Measurements from ENCODE around the gene TBXAS1. TPM values are rescaled to one million over a fixed set of nuclear protein-coding genes. Genes with fewer than 3 reads are reported as not detected.

TBXAS1 gene
- total RNA-seq, 1 donor from 2014 or later, result 20.0 TPM

DNA sequence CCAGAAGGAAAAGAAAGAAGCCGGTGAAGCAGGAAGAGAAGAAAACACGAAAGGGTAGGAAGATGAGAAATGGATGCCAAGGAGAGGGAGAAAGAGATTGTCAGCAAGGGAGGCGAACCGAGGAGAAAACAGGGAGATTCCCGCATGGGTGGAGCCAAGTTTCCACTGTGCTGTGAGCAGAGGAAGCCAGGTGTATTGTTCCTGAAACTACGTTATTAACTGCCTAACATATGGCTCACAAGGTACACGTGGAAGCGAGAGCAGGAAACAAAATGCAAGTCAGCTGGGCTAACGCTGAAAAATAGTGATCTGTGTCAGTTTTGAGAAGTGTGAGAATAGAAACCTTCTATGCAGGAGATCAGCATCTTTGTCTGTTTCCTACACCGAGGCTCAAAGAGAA lies 30.8 kb upstream of the TBXAS1 start:
- H3K4me3 ChIP-seq (ENCODE audit: low read depth, low read length), result no peak overlapping the region
- no peak for DNase-seq (ENCODE audit: low read depth)
- TF ChIP-seq, protein P1, sequence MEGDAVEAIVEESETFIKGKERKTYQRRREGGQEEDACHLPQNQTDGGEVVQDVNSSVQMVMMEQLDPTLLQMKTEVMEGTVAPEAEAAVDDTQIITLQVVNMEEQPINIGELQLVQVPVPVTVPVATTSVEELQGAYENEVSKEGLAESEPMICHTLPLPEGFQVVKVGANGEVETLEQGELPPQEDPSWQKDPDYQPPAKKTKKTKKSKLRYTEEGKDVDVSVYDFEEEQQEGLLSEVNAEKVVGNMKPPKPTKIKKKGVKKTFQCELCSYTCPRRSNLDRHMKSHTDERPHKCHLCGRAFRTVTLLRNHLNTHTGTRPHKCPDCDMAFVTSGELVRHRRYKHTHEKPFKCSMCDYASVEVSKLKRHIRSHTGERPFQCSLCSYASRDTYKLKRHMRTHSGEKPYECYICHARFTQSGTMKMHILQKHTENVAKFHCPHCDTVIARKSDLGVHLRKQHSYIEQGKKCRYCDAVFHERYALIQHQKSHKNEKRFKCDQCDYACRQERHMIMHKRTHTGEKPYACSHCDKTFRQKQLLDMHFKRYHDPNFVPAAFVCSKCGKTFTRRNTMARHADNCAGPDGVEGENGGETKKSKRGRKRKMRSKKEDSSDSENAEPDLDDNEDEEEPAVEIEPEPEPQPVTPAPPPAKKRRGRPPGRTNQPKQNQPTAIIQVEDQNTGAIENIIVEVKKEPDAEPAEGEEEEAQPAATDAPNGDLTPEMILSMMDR (conservative IDR thresholded peaks at IDR 0.05; ENCODE audit: low read depth, low read length), result no peak

DNA sequence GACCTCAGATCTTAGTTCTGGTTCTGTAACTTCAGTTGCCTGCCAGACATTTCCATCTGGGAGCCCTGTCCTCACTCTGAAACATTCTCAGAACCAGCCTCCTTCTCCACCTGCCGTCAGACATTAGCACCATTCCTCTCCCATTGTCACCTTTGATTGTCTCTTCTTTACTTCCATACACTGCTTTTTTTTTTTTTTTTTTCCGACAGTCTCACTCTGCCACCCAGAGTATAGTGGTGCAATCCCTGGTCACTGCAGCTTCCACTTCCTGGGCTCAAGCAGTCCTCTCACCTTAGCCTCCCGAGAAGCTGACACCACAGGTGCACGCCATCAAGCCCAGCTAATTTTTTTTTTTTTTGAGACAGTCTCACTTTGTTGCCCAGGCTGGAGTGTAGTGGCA lies 30.2 kb upstream of the TBXAS1 start:
- no peak for DNase-seq (ENCODE audit: low read depth)
- H3K4me3 ChIP-seq (ENCODE audit: low read depth, low read length), result no peak overlapping the region
- TF ChIP-seq, protein P1 (conservative IDR thresholded peaks at IDR 0.05; ENCODE audit: low read depth, low read length), result no peak

DNA sequence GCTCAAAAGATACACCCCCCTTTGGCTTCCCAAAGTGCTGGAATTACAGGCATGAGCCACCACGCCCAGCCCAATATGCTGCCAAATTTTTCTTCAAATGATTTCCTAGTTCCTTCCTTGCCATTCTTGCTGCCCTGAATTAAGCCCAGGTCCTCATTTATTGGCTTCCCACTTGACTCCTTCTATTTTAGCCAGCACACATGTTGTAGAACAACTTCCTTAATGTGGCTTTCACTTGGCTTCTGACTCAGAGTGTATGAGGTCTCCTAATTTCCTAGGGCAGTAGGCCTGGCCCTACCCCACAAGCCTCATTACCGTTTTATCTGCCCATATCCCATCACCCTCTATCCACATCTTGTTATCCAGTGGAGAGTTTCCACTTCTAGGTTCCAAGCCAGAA lies 29.5 kb upstream of the TBXAS1 start:
- TF ChIP-seq, protein P1 (conservative IDR thresholded peaks at IDR 0.05; ENCODE audit: low read depth, low read length), result no peak
- no peak for DNase-seq (ENCODE audit: low read depth)

DNA sequence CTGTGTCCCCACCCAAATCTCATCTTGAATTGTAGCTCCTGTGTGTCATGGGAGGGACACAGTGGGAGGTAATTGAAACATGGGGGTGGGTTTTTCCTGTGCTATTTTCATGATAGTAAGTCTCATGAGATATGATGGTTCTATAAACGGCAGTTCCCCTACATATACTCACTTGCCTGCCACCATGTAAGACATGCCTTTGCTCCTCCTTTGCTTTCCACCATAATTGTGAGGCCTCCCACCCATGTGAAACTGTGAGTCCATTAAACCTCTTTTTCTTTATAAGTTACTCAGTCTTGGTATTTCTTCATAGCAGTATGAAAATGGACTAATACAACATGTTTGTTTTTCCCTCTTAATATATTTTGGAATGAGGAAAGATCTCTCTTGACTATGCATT lies 24.5 kb upstream of the TBXAS1 start:
- TF ChIP-seq, protein P1 (conservative IDR thresholded peaks at IDR 0.05; ENCODE audit: low read depth, low read length), result no peak
- DNase-seq (ENCODE audit: low read depth), result no peak
- H3K4me3 ChIP-seq (ENCODE audit: low read depth, low read length), result no peak overlapping the region

More for the DNA sequence above, 29.5 kb upstream of the TBXAS1 start:
- H3K4me3 ChIP-seq (ENCODE audit: low read depth, low read length), result no peak overlapping the region

DNA sequence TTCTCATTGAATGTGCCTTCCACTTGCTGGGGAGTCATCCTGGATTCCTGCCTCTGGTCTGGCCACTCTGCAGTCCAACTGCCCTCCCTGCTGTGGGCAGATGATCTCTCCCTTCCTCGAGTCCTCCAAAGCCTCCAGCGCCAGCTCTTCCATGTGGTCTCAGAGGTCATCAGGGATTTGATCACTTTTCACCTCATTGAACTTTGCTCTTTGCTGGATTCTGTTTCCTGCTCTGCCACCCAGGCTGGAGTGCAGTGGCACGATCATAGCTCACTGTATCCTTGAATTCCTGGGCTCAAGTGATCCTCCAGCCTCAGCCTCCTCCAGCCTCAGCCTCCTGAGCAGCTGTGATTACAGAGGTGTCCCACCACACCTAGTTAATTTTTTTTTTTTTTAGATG lies 22.1 kb upstream of the TBXAS1 start:
- DNase-seq (ENCODE audit: low read depth), result no peak
- TF ChIP-seq, protein P1 (conservative IDR thresholded peaks at IDR 0.05; ENCODE audit: low read depth, low read length), result no peak
- H3K4me3 ChIP-seq (ENCODE audit: low read depth, low read length), result no peak overlapping the region

DNA sequence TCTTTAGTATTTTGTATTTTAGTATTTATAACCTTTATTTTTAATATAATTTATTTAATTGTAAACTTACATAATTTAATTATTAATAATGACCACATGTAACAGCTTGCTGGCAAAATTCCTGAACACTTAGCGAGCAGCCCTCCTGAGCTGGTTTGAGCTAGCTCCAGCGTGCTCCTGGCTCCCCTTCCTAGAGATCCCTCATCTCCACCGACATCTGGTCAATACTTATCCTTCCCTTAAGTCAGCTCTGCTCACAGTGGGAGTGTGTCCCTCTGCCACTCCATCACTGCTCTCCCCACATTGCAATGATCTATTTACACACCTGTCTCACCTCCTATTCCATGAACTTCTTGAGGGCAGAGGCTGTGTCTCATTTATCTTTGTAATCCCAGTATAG lies 20.6 kb upstream of the TBXAS1 start:
- TF ChIP-seq, protein P1 (conservative IDR thresholded peaks at IDR 0.05; ENCODE audit: low read depth, low read length), result no peak
- no peak for DNase-seq (ENCODE audit: low read depth)
- no peak overlapping the region for H3K4me3 ChIP-seq (ENCODE audit: low read depth, low read length)

DNA sequence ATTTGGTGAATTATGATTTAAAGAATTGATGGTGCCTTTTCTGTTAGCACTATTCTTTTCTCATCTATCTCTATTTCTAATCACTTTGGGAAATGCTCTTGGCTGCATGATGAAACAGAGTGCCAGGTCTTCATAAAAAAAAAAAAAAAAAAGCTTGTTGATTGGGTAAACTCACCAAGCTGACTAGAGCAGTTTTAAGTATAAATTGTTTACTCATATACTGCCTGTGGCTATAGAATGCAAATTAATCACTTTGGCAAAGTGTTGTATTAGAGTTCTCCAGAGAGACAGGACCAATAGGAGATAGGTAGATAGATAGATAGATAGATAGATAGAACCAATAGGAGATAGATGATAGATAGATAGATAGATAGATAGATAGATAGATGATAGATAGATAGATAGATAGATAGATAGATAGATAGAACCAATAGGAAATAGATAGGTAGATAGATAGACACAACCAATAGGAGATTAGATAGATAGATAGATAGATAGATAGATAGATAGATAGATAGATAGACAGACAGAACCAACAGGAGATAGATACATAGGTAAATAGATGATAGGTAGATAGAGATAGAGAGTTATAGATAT lies 20.1 kb upstream of the TBXAS1 start:
- TF ChIP-seq, protein P1 (conservative IDR thresholded peaks at IDR 0.05; ENCODE audit: low read depth, low read length), result no peak
- DNase-seq (ENCODE audit: low read depth), result no peak

More for the DNA sequence above, 20.1 kb upstream of the TBXAS1 start:
- H3K4me3 ChIP-seq (ENCODE audit: low read depth, low read length), result no peak overlapping the region
